ENCODE data around the gene BANP.
"Not testable (repeated sequence)": the region's sequence is repeated elsewhere in the genome, so short reads cannot be mapped to it uniquely, and the experiment has no call there.

The BANP gene

GRCh38 chr16:88050952-88051660 lies 99.9 kb downstream of the BANP start:
- no peak for DNase-seq

GRCh38 chr16:88052661-88053060 lies 101.4 kb downstream of the BANP start:
- no peak for DNase-seq

- DNase-seq: not testable (repeated sequence)
Measured at GRCh38 chr16:88053479-88053878, 102.2 kb downstream of the BANP start.

GRCh38 chr16:88055356-88055755 lies 104.1 kb downstream of the BANP start:
- no peak for DNase-seq

GRCh38 chr16:88056212-88056611 lies 105.0 kb downstream of the BANP start:
- no peak for DNase-seq

GRCh38 chr16:88057656-88058055 lies 106.4 kb downstream of the BANP start:
- no peak for DNase-seq

- no peak for DNase-seq
Measured at GRCh38 chr16:88058136-88058535, 106.9 kb downstream of the BANP start.

- DNase-seq: no peak
Measured at GRCh38 chr16:88058817-88059216, 107.6 kb downstream of the BANP start.

GRCh38 chr16:88059701-88060386 lies 108.6 kb downstream of the BANP start:
- no peak for DNase-seq

GRCh38 chr16:88060524-88061219 lies 109.4 kb downstream of the BANP start:
- DNase-seq: no peak

GRCh38 chr16:88061346-88062110 lies 110.3 kb downstream of the BANP start:
- DNase-seq: no peak

GRCh38 chr16:88062341-88063210 lies 111.3 kb downstream of the BANP start:
- DNase-seq: no peak

- DNase-seq: no peak
Measured at GRCh38 chr16:88063211-88063773, 112.1 kb downstream of the BANP start.

- DNase-seq: no peak
Measured at GRCh38 chr16:88064011-88064888, 113.0 kb downstream of the BANP start.

- no peak for DNase-seq
Measured at GRCh38 chr16:88064889-88065746, 113.9 kb downstream of the BANP start.

GRCh38 chr16:88065747-88066142 lies 114.5 kb downstream of the BANP start:
- no peak for DNase-seq

- DNase-seq: no peak
Measured at GRCh38 chr16:88066234-88066633, 115.0 kb downstream of the BANP start.

GRCh38 chr16:88066680-88067529 lies 115.7 kb downstream of the BANP start:
- DNase-seq: no peak
